ENCODE measurements around the gene CD300C.
"Not testable (repeated sequence)": the region's sequence is repeated elsewhere in the genome, so short reads cannot be mapped to it uniquely, and the experiment has no call there.

The CD300C gene

DNA sequence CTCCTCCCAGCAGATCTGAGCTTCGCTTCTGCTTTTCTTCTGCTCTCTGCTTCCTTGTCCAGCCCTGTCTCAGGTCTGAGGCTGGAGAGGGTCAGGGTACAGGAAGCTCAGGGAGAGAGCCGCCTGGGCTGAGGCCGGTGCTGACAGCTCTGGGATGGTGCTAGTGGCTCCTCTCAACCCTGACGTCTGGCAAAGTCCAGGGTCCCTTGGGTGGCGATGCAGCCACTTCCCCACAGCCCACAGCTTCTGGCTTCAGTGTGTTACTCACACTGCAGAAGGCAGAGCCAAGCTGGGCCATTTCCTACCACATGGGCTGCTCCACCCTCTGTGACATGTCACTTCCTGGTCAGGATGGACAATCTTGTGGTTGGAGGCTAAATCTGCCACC lies at the start of gene CD300C:
TSS of gene CD300C (minus strand) at position 273 of the 388 bp plus-strand sequence. CDS start 333 bp downstream, outside the sequence.
- peak; percentile 61 for DNase-seq (ENCODE audit: low read depth)

DNA sequence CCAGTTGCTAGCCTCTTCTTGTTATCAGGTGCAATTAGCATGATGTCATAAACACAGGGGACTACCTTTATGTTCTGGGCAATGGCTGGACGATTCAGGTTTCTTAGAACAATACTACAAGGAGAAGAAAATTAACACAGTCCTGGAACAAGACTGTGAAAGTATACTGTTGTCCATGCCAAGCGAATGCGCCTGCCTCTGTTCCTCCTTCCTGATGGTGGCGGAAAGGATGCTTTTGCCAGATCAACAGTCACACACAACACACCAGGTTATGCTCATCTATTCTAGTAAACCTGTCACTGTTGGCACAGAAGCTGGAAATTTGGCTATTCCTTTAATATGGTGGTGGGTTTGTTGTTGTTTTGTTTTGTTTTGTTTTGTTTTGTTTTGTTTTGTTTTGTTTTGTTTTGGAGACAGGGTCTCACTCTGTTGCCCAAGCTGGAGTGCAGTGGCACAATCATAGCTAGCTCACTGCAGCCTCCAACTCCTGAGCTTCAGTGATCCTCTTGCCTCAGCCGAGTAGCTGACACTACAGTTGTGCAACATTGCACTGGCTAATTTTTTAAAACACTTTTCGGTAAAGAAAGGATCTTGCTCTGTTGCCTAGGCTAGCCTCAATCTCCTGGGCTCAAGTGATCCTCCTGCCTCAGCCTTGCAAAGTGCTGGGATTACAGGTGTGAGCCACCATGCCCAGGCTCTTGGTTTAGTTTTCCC lies 49.3 kb upstream of the CD300C start:
- DNase-seq (ENCODE audit: low read depth), result no peak

DNA sequence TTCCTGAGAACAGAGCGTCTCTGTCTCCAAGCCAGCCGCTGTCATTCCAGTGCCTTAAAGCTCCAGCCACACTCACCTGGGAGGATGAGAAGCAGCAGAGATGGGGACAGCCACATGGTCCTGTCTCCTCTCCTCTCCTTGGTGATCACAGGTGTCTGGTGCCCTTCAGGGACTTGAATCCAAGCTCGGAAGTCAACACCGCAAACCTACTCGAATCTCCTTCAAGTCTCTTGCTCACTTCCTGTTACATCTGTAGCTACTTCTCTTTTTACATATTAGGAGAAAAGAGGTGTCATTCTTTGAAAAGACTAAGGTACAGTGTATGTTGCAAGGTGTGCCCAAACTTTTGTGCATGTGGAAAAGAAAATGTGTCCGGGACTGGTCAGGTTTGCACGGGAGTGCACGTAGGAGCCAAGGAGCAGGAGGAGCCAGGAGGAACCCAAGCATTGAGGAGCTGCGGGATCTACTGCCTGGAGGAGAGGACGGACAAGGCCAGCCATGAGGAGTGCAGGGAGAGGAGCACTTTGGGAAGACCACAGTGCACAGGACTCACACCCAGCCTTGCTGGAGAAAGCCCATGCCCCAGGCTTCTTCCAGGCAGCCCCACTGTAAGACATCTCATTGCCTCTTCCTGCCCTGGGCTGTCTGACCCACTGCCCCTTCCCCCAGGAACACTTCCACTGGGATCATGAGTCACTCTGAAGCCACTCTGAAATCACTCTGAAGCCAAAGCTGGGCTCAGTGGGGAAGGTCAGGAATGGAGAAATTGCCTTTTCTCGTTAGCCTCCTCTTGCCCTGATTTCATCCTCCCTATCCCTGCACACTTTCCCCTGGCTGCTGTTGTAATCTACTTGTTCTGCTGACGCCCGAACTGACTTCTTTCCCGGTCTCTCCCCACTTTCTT lies 46.4 kb upstream of the CD300C start, which contains the start of gene CD300LD:
TSS of gene CD300LD (minus strand) at position 197 of the 904 bp plus-strand sequence. CDS start at position 116, 81 bp downstream.
- no peak for DNase-seq (ENCODE audit: low read depth)

DNA sequence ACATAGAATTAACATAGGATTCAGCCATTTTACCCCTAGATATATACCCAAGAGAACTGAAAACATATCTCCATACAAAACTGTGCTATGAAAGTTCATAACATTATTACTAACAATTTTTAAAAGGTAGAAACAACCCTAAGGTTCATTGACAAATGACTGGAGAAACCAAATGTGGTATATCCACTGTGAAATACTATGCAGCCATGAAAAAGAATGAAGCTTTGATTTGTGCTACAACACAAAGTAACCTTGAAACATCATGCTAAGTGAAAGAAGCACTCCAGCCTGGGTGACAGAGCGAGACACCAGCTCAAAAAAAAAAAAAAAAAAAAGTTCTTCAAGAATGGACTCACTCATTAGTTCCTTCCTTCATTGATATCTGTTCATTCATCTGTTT lies 45.6 kb upstream of the CD300C start:
- DNase-seq (ENCODE audit: low read depth), result no peak

DNA sequence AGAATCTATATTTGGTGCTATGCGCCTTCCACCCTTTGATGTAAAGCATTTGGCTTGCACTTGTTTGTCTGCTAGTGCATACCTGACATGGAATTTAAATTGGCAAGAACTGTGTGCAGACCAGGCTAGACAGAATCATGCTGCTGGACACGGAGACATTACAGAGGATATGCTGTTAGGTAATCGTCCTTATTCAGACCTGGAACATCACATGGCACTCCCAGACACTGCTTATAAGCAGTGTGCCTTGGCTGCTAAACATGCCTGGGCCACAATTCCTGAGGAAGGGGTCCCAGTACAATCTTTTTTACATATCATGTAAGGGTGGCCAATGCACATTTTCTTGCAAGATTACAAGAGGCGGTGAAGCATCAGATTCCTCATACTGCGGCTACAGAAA lies 39.8 kb upstream of the CD300C start:
- no peak for DNase-seq (ENCODE audit: low read depth)

DNA sequence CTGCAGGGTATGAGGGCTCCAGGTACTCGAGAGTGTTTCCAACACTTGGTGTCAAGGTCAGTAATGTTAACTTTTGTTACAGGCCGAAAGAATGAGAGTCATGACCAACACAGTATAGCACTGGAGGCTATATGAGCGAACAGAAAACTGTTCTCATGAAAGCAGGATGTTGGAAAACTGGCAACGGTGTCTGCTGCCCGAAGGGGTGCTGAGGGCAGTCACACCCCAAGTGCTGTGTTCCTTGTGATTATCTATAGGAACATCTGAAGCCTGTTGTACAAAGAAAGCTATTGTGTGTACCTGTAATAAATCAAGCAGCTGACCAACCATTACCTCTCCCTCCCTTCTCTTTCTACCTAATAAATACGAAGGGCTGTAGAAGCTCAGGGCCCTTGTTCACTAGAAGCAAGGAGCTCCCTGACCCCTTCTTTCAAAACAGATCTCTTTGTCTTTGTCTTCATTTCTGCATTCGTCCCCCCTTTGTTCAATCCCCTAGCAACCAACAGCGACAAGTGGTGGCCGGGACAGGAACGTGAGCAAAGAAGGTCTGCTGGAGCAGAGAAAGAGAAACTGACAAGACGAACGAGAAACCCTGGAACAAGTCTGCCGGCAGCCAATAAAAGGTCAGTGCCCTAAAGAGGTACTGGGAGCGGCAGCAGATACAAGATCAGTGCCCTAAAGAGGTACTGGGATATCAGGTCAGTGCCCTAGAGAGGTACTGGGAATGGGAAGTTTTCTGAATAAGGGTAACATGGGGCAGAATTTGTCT lies 38.6 kb upstream of the CD300C start:
- no peak for DNase-seq (ENCODE audit: low read depth)

DNA sequence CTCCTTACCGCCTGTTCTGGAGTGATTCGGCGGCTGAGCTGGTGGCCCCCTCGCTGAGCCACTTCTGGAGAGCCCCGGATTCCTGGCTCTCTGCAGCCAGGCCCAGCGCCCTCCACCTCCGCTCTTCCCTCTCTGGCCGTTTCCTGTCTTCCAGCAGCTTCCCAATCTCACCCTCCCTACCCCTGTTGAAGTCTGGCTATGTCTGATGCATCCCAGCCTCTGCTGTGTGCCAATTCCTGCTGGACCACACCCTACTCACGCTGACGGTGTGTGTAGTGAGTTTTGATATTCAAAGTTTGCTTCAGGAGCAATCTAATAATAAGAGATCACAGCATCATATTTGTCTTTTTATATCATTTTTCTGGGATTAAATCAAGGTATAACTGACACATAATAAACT lies 36.7 kb upstream of the CD300C start:
- no peak for DNase-seq (ENCODE audit: low read depth)

DNA sequence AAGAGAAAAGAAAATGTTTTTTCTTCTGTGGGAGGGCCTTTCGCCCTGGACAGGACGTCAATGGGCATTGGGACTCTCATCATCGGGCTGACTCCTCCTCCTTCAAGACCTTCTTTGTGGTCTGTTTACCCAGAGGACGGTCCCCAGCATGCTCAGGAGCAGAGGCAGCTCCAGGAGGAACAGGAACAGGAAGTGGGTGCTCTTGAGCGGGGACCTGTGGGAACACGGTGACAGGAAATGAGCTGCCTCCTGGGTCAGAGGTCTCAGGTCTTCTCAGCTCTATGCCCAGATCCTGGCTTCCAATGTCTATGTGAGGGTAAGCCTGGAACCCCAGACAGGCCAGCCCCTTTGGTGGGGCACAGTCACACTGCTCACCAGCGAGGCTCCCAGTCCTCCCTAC lies 34.0 kb upstream of the CD300C start:
- DNase-seq (ENCODE audit: low read depth), result peak; percentile 25

DNA sequence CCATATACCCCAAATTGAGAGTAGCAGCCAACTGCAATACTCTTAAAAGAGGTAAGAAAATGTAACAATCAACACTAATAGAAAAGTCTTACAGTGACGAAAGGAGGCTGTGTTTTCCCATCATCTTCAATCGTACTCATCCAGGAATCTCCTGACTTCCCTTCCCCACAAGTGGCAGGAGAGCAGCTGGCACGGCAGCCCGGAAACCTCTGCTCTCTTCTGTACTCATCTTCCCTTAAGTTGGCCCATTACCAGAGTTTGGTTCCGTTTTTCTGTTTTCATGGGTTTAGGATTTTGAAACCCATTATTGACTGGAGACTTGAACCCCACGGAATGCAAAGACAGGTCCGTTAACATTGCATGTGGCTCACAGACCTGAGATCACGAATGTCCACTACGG lies 33.1 kb upstream of the CD300C start:
- DNase-seq (ENCODE audit: low read depth), result no peak

DNA sequence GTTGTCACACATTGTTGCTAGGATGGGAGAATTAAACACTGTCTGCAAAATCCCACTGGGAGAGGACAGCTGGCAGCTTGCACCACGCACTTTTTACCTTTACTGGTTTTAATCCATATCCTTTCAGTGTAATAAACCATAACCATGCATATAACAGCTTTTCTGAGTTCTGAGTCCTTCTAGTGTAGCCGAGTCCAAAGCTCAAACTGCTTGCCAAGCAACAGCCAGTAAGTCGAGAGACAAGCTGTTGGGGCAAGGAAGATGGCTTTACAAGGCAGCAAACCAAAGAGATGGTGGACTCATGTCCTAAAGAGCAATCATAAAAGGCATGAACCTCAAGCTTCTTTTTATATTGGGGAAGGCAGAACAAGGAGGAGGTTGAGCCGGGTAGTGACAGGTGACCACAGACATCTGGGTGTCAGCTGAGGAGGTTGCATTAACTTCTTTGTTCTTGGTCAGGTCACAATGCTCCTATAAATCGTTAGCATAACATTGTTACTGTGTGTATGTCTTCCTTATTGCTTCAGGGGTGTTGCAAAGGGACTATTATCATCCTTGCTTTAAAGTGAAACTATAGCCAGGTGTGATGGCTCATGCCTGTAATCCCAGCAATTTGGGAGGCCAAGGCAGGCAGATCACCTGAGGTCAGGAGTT lies 28.7 kb upstream of the CD300C start:
- no peak for DNase-seq (ENCODE audit: low read depth)

DNA sequence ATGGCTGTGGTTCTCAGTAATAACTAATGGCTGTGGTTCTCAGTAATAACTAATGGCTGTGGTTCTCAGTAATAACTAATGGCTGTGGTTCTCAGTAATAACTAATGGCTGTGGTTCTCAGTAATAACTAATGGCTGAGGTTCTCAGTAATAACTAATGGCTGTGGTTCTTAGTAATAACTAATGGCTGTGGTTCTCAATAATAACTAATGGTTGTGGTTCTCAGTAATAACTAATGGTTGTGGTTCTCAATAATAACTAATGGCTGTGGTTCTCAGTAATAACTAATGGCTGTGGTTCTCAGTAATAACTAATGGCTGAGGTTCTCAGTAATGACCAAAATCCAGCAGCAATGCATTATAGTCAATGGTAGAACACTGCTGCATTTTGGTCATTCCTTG lies 27.7 kb upstream of the CD300C start:
- not testable (repeated sequence) for DNase-seq (ENCODE audit: low read depth)

DNA sequence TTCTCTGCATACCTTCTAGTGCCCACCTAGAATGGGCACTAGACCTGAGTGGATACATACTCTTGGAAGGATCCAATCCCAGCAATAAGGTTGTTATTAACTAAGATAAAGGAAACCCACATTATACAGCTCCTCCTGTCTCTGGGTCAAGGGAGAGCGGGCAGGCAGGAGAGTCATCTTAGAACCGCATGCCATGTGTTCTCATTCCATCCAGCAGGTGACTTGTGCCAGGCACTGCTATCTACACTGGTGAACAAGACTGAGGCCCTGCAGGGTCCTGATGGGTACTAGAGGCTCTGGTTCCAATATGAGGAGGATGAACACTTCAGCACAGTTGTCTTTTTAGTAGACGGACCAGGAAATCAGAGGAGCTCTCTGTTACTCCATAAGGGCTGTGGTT lies 27.3 kb upstream of the CD300C start:
- no peak for DNase-seq (ENCODE audit: low read depth)

DNA sequence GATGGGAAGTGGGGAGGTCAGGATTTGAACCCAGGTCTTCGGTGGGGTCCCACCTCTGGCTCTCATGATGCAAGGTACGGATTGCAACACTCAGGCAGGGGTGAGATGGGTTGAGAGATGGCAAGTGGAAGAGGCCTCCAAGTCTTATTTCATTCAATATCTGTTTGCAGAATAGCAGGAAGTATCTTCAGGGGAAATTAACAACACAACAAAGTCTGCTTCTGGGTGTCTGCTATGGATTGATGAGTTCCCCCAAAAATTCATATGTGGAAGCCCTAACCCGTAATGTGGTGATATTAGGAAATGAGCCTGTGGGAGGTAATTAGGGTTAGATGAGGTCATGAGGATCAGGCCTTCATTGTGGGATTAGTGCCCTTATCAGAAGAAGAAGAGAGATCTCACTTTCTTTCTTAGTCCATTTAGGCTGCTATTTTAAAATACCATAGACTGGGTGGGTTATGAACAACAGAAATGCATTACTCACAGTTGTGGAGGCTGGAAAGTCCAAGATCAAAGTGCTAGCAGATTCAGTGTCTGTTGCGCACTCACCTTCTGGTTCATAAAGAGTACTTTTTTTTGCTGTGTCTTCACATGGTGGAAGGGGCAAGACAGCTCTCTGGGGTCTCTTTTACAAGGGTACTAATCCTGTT lies 25.8 kb upstream of the CD300C start:
- DNase-seq (ENCODE audit: low read depth), result no peak

DNA sequence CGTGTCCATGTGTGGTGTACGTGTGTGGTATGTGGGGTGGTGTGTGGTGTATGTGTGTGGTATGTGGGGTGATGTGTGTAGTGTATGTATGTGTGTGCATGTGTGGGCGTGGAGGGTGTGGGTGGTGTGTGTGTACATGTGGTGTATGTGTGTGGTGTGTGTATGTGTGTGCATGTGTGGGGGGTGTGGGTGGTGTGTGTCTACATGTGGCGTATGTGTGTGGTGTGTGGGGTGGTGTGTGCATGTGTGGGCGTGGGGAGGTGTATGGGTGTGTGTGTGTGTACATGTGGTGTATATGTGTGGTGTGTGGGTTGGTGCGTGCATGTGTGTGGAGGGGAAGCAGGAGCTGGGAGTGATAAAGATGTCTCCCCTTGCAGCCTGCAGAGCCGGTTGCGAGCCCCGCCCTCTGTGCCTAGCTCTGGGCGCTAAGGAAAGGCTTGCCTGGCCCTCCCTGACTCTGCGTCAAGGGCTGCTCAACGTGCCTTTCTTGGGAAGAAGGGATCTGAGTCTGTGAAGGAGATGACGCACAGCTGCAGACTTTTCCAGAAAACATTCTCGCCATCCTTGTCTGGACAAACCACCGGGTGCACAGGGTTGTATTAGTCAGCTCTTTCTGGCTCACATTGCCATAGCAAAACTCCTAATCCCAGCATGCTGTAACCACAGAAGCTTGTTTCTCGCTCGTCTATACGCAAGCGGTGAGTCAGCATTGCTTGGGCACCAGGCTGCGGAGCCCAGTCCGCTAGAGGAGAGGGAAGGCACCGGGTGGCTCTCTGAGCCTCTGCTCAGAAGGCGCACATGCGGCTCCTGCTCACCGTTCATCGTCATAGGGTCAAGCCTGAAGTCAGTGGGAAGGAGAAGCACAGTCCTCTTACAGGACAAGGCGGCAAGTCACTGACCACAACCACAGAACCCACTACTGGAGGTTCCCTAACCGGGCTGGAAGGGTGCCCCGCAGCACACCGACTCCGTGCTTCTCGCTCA lies 23.4 kb upstream of the CD300C start:
- peak; percentile 63 for DNase-seq (ENCODE audit: low read depth)

DNA sequence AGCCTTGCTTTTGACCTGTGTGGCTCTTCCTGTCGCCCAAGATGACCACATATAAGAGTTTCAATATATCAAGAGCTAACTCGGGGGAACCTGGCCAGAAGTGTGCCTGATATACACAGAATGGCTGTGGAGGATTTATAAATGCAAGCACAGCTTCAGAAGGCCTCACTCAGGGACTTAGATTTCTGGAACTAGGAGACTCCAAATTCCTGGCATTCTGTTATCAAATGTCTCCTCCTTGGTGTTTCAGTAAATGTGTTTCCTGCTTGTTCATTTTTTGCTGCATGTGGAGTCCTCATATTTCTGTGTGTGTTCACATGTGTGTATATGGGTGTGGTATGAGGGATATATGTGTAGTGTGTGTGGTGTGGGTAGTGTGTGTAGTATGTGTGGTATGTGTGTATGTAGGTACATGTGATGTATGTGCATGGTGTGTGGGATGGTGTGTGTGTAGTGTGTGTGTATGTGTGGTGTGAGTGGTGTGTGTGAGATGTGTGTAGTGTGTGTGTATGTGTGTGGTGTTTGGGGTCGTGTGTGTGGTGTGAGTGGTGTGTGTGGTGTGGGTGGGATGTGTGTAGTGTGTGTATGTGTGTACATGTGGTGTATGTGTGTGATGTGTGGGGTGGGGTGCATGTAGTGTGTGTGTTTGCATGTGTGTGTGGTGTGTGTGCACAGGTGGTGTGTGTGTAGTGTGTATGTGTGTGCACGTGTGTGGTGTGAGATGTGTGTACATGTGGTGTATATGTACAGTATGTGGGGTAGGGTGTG lies 22.4 kb upstream of the CD300C start:
- DNase-seq (ENCODE audit: low read depth), result no peak

DNA sequence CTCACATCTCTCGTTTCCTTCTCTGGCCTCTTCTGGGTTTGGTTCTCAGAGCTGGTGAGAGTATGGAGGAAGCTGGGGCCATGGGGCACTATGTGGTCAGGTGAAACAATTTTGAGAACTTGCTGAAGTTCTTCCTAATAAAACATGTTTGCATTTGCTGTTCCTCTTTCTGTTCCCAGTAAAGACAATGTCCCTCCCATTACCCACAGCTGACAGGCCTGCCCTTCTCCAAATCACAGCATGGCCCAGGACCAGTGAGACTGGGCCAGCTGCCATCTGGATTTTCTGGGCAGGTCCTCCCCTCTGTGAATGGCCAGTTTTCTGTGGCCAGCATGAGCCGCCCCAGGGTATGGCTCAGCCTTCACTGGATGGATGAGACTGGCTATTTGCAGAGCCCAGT lies 21.5 kb upstream of the CD300C start, which contains the start of gene CD300H:
TSS of gene CD300H (minus strand) at position 113 of the 400 bp plus-strand sequence.
- no peak for DNase-seq (ENCODE audit: low read depth)

DNA sequence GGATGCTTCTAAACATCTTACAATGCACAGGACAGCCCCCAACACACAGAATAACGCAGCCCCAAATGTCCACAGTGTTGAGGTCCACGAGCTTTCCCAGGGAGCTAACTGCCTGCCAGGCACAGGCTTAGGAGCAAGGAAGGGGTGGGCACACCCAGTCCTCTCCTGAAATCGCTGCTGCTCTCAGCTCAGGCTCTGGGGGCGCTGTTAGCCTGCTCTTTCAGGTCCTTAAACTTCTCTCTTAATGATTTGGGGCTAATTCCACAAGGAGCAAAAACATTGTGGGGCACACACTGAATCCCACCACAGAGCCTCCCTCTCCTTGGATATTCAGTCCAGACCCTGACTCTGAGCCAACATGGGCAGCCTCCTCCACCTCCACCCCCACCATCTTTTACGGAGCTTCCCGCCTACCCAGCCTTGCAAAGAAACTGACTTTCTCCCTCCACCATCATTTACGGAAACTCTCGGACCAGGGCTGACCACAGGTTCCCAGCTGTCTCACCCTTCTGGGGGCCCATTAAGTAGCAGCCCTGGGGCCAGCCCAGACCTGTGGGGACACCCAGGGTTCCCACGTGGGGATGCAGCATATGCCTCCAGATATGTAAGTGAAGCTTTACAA lies 20.3 kb upstream of the CD300C start:
- no peak for DNase-seq (ENCODE audit: low read depth)

DNA sequence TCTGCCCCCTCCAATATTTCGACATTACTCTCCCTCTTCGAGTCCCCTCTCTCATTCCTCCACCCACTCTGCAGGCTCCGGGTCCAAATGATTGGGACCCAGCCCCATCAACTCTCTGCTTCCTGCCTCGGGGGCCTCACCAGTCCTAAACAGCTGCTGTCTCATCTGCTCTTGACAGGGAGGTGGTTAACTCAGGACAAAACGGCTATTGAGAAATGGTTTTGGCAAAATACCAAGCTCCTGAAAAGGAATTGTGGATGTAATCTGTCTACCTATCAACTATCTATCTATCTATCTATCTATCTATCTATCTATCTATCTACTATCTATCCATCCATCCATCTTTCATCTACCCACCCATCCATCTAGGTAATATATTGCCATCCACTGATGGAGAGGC lies 19.2 kb upstream of the CD300C start:
- DNase-seq (ENCODE audit: low read depth), result no peak

DNA sequence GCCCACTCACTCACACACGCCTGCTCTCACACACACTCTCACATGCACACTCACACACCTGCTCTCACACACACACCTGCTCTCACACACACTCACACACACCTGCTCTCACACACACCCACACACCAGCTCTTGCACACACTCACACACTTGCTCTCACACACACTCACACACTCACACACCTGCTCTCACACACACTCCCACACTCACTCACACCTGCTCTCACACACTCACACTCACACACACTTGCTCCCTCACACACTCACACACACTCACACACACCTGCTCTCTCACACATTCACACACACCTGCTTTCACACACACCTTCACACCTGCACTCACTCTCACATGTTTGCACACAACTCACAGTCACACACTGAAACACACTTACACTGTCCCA lies 17.4 kb upstream of the CD300C start:
- no peak for DNase-seq (ENCODE audit: low read depth)

All from CMK (cell line).